Naive thymus-derived CD8-positive, alpha-beta T cell (primary cell): Measurements from ENCODE around the gene RPTOR. TPM values are rescaled to one million over a fixed set of nuclear protein-coding genes. Genes with fewer than 3 reads are reported as not detected.
"Not testable (repeated sequence)": the region's sequence is repeated elsewhere in the genome, so short reads cannot be mapped to it uniquely, and the experiment has no call there.

ENCODE experiments used
- ATAC-seq, 2 donors: fragments of 150-1000 bp; cut with Tn5 transposase in 1 of 2; sonication (Bioruptor Pico), chemical (Tn5 transposase) in 1 of 2; 1 replicate in 1 of 2; 2 replicates in 1 of 2; pipeline ENCODE4 v1.10.0; 2021; ENCODE audit warnings: mild to moderate bottlenecking in 2 of 2, moderate library complexity in 2 of 2
- POLR2A ChIA-PET: fragments of 350-600 bp; sonication (Branson Sonifier 250); formaldehyde crosslinking; loops from one replicate; lab custom pipeline; 2021; ENCODE audit warnings: antibody characterized with exemption; lab: Charles Lee
- DNase-seq, 10 donors: peaks; one replicate each; pipeline versions ENCODE4 v3.0.0 to v3.0.0-alpha.2; 2020 to 2022
- H3K27ac Mint-ChIP-seq, 10 donors: one replicate each; pipeline ENCODE4 v1.8.0; 2020 to 2022; ENCODE audit warnings: mild to moderate bottlenecking in 10 of 10, mixed read lengths in 10 of 10, moderate library complexity in 4 of 10, inconsistent platforms in 1 of 10
- H3K27me3 Mint-ChIP-seq, 5 donors: one replicate each; pipeline ENCODE4 v1.8.0; 2021 to 2022; ENCODE audit warnings: mixed read lengths in 5 of 5
- H3K36me3 Mint-ChIP-seq, 3 donors: one replicate each; pipeline ENCODE4 v1.8.0; 2020 to 2022; ENCODE audit warnings: mixed read lengths in 3 of 3, mild to moderate bottlenecking in 2 of 3, inconsistent platforms in 1 of 3
- H3K4me1 Mint-ChIP-seq, 4 donors: one replicate each; pipeline ENCODE4 v1.8.0; 2021 to 2022; ENCODE audit warnings: mixed read lengths in 4 of 4
- H3K4me3 Mint-ChIP-seq, 10 donors: one replicate each; pipeline ENCODE4 v1.8.0; 2020 to 2022; ENCODE audit warnings: mild to moderate bottlenecking in 10 of 10, mixed read lengths in 10 of 10, moderate library complexity in 6 of 10, inconsistent platforms in 1 of 10
- H3K9me3 Mint-ChIP-seq, 9 donors: one replicate each; pipeline ENCODE4 v1.8.0; 2020 to 2022; ENCODE audit warnings: mixed read lengths in 9 of 9, mild to moderate bottlenecking in 3 of 9, inconsistent platforms in 1 of 9, moderate library complexity in 1 of 9
- polyA plus RNA-seq, 3 donors: library from polyadenylated mRNA; unstranded; fragments of 300-500 nt; fragmentation: Illumina TruSeq; gene quantifications; one replicate each; pipeline ENCODE4 v1.2.3, GENCODE V29; 2021
- total RNA-seq, 8 experiments: library from RNA in 2 of 8; stranded (reverse) in 2 of 8; gene quantifications; one replicate each; pipeline ENCODE4 v1.2.3 and lab custom pipeline; 2021 to 2026

The RPTOR gene
- total and polyA plus RNA-seq, 5 experiments from 2014 or later = 5.3 to 53.9 (median 10.2) TPM

- peaks cover 0 to 15% (median 11%) of the 10 kb centered on the region in 5 donors for H3K27me3 Mint-ChIP-seq
- no peaks in the 10 kb centered on the region for H3K36me3 Mint-ChIP-seq
- H3K27ac Mint-ChIP-seq = no peak overlapping the region
Measured at GRCh38 chr17:80531400-80531799, 13.2 kb upstream of the RPTOR start.

GRCh38 chr17:80537386-80537785 lies 7.3 kb upstream of the RPTOR start:
- H3K4me3 Mint-ChIP-seq, H3K36me3 Mint-ChIP-seq, H3K27me3 Mint-ChIP-seq, DNase-seq, H3K9me3 Mint-ChIP-seq, ATAC-seq, H3K27ac Mint-ChIP-seq, POLR2A ChIA-PET: not testable (repeated sequence)
- peaks cover 1 to 13% (median 6%) of the 10 kb centered on the region in 4 donors for H3K4me1 Mint-ChIP-seq

More at GRCh38 chr17:80531400-80531799, 13.2 kb upstream of the RPTOR start:
- ATAC-seq (no peak), DNase-seq (no peak)
- Mint-ChIP-seq H3K4me1 (peaks cover 0 to 2% (median 0%) of the 10 kb centered on the region in 4 donors), H3K4me3 (no peak overlapping the region), H3K9me3 (no peaks in the 10 kb centered on the region)
- POLR2A ChIA-PET = interaction anchor here (0.7 kb wide), 1 partner anchor 13 kb away, joined by 3 read pairs; no protein-coding TSS in a partner anchor

GRCh38 chr17:80538484-80538883 lies 6.2 kb upstream of the RPTOR start:
- no peak for DNase-seq
- no peak overlapping the region for H3K4me3 Mint-ChIP-seq
- peaks cover 0 to 12% (median 3%) of the 10 kb centered on the region in 5 donors for H3K27me3 Mint-ChIP-seq
- H3K9me3 Mint-ChIP-seq = no peaks in the 10 kb centered on the region
- H3K4me1 Mint-ChIP-seq = peaks cover 1 to 13% (median 6%) of the 10 kb centered on the region in 4 donors
- ATAC-seq = no peak
- POLR2A ChIA-PET = no interaction called here
- no peak overlapping the region for H3K27ac Mint-ChIP-seq
- H3K36me3 Mint-ChIP-seq = no peaks in the 10 kb centered on the region

- POLR2A ChIA-PET = interaction anchor here (0.6 kb wide), 1 partner anchor 441 kb away, joined by 5 read pairs; no protein-coding TSS in a partner anchor
- Mint-ChIP-seq H3K4me1 (peaks cover 1 to 13% (median 6%) of the 10 kb centered on the region in 4 donors), H3K4me3 (no peak overlapping the region), H3K27me3 (peaks cover 0 to 15% (median 3%) of the 10 kb centered on the region in 5 donors), H3K27ac (peak overlapping the region in 3 of 10 donors; percentile 11 to 60 (median 35)), H3K9me3 (no peaks in the 10 kb centered on the region), H3K36me3 (no peaks in the 10 kb centered on the region)
- peak in 1 of 10 donors; percentile 7 for DNase-seq
- no peak for ATAC-seq
Measured at GRCh38 chr17:80539022-80539641, 5.5 kb upstream of the RPTOR start.

- POLR2A ChIA-PET = interaction anchor here (1.2 to 3.3 kb wide), 2 partner anchors 91 to 157 kb away, joined by 6 to 16 read pairs; no protein-coding TSS in a partner anchor
- DNase-seq (no peak), ATAC-seq (no peak)
- H3K27me3 Mint-ChIP-seq = peaks cover 0 to 14% (median 3%) of the 10 kb centered on the region in 5 donors
- peak overlapping the region in 9 of 10 donors; percentile 44 to 97 (median 78) for H3K27ac Mint-ChIP-seq
- peak overlapping the region; percentile 88 to 98 (median 94) for H3K4me3 Mint-ChIP-seq
- peaks cover 0 to 10% (median 0%) of the 10 kb centered on the region in 3 donors for H3K36me3 Mint-ChIP-seq
- H3K4me1 Mint-ChIP-seq = peaks cover 18 to 43% (median 37%) of the 10 kb centered on the region in 4 donors
- H3K9me3 Mint-ChIP-seq = peaks cover 0 to 1% (median 0%) of the 10 kb centered on the region in 9 donors
Measured at GRCh38 chr17:80545499-80545826, 825 bp downstream of the RPTOR start.

- peaks cover 0 to 16% (median 0%) of the 10 kb centered on the region in 3 donors for H3K36me3 Mint-ChIP-seq
- DNase-seq (no peak), ATAC-seq (no peak)
- H3K4me3 Mint-ChIP-seq = peak overlapping the region; percentile 65 to 98 (median 92)
- H3K4me1 Mint-ChIP-seq = peaks cover 23 to 49% (median 44%) of the 10 kb centered on the region in 4 donors
- POLR2A ChIA-PET = interaction anchor here (3.3 kb wide), 1 partner anchor 92 kb away, joined by 16 read pairs; no protein-coding TSS in a partner anchor
- H3K27me3 Mint-ChIP-seq = peaks cover 0 to 14% (median 3%) of the 10 kb centered on the region in 5 donors
- H3K9me3 Mint-ChIP-seq = peaks cover 0 to 1% (median 0%) of the 10 kb centered on the region in 9 donors
- peak overlapping the region in 4 of 10 donors; percentile 22 to 71 (median 38) for H3K27ac Mint-ChIP-seq
Measured at GRCh38 chr17:80546267-80546666, 1.6 kb downstream of the RPTOR start.

GRCh38 chr17:80552523-80552922 lies 7.9 kb downstream of the RPTOR start:
- H3K9me3 Mint-ChIP-seq = no peaks in the 10 kb centered on the region
- H3K4me1 Mint-ChIP-seq = peaks cover 25 to 44% (median 32%) of the 10 kb centered on the region in 4 donors
- peak overlapping the region in 3 of 10 donors; percentile 2 to 30 (median 27) for H3K27ac Mint-ChIP-seq

GRCh38 chr17:80555266-80555665 lies 10.6 kb downstream of the RPTOR start:
- Mint-ChIP-seq H3K9me3 (no peaks in the 10 kb centered on the region), H3K4me1 (peaks cover 14 to 43% (median 29%) of the 10 kb centered on the region in 4 donors), H3K27ac (no peak overlapping the region), H3K36me3 (peaks cover 0 to 37% (median 8%) of the 10 kb centered on the region in 3 donors), H3K4me3 (no peak overlapping the region), H3K27me3 (no peaks in the 10 kb centered on the region)
- DNase-seq = no peak
- POLR2A ChIA-PET = no interaction called here
- no peak for ATAC-seq

More at GRCh38 chr17:80552523-80552922, 7.9 kb downstream of the RPTOR start:
- H3K4me3 Mint-ChIP-seq = no peak overlapping the region
- H3K36me3 Mint-ChIP-seq = peaks cover 0 to 39% (median 8%) of the 10 kb centered on the region in 3 donors
- ATAC-seq (no peak), DNase-seq (no peak)
- POLR2A ChIA-PET = no interaction called here
- no peaks in the 10 kb centered on the region for H3K27me3 Mint-ChIP-seq

- H3K27me3 Mint-ChIP-seq = no peaks in the 10 kb centered on the region
- no peak for ATAC-seq
- H3K4me1 Mint-ChIP-seq = peaks cover 3 to 36% (median 23%) of the 10 kb centered on the region in 4 donors
- no peak overlapping the region for H3K4me3 Mint-ChIP-seq
- H3K27ac Mint-ChIP-seq = no peak overlapping the region
- H3K36me3 Mint-ChIP-seq = peaks cover 0 to 24% (median 4%) of the 10 kb centered on the region in 3 donors
- no peaks in the 10 kb centered on the region for H3K9me3 Mint-ChIP-seq
- no peak for DNase-seq
- POLR2A ChIA-PET = no interaction called here
Measured at GRCh38 chr17:80558046-80558445, 13.4 kb downstream of the RPTOR start.

- ATAC-seq (no peak), DNase-seq (no peak)
- peak overlapping the region in 1 of 10 donors; percentile 71 for H3K27ac Mint-ChIP-seq
- POLR2A ChIA-PET = no interaction called here
- H3K4me3 Mint-ChIP-seq = no peak overlapping the region
- peaks cover 6 to 40% (median 27%) of the 10 kb centered on the region in 4 donors for H3K4me1 Mint-ChIP-seq
- no peaks in the 10 kb centered on the region for H3K27me3 Mint-ChIP-seq
- H3K9me3 Mint-ChIP-seq = no peaks in the 10 kb centered on the region
- peaks cover 0 to 16% (median 1%) of the 10 kb centered on the region in 3 donors for H3K36me3 Mint-ChIP-seq
Measured at GRCh38 chr17:80559825-80560251, 15.2 kb downstream of the RPTOR start.

- DNase-seq (no peak), ATAC-seq (no peak)
- Mint-ChIP-seq H3K4me3 (no peak overlapping the region), H3K9me3 (no peaks in the 10 kb centered on the region), H3K27me3 (no peaks in the 10 kb centered on the region), H3K4me1 (peaks cover 8 to 40% (median 27%) of the 10 kb centered on the region in 4 donors), H3K36me3 (peaks cover 0 to 5% (median 0%) of the 10 kb centered on the region in 3 donors), H3K27ac (peak overlapping the region in 2 of 10 donors; percentile 1 to 3)
- POLR2A ChIA-PET = no interaction called here
Measured at GRCh38 chr17:80561541-80562114, 17.0 kb downstream of the RPTOR start.

- Mint-ChIP-seq H3K4me1 (peaks cover 5 to 38% (median 28%) of the 10 kb centered on the region in 4 donors), H3K9me3 (no peaks in the 10 kb centered on the region), H3K36me3 (peaks cover 0 to 3% (median 0%) of the 10 kb centered on the region in 3 donors), H3K4me3 (no peak overlapping the region), H3K27me3 (no peaks in the 10 kb centered on the region), H3K27ac (peak overlapping the region in 1 of 10 donors; percentile 25)
- DNase-seq (no peak), ATAC-seq (no peak)
- POLR2A ChIA-PET = interaction anchor here (0.6 kb wide), 1 partner anchor 570 kb away, joined by 4 read pairs; no protein-coding TSS in a partner anchor
Measured at GRCh38 chr17:80564545-80564944, 19.9 kb downstream of the RPTOR start.
